ENCODE data around the gene ZNF641.
"Not testable (repeated sequence)": the region's sequence is repeated elsewhere in the genome, so short reads cannot be mapped to it uniquely, and the experiment has no call there.

Gene ZNF641

DNA sequence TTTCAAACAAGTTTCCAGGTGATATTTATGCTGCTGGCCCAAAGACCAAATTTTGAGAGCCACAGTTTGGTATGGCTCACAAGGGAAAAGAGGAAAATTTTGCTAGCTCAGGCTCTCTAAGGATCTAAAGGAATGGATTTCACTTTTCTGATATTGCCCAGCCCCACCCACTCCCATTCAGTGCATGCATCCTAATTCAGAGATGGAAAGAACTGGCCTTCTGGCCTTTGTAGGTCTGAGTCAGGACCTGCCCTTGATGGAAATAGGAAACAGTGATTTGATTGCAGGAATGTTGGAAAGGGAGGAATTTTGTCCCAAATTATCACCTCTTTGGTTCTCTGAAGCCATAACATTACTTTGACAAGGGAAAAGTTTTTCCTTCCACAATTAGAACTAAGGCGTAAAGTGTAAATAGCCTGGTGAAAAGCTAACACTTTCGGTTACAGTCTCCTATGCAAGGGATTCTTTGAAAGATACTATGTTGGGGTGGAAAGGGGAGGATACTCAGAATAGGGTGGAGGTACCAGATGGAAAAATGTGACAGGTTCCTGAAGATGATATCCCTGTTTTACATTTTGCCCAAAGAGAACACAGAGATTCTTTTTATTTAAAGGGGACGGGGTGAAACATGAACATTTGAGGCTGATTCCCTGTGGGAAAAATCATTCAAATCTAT lies 11.1 kb downstream of the ZNF641 start:
- no peak overlapping the region for H3K27ac ChIP-seq
- DNase-seq (ENCODE audit: low spot score): no peak
- TF ChIP-seq, protein P1, sequence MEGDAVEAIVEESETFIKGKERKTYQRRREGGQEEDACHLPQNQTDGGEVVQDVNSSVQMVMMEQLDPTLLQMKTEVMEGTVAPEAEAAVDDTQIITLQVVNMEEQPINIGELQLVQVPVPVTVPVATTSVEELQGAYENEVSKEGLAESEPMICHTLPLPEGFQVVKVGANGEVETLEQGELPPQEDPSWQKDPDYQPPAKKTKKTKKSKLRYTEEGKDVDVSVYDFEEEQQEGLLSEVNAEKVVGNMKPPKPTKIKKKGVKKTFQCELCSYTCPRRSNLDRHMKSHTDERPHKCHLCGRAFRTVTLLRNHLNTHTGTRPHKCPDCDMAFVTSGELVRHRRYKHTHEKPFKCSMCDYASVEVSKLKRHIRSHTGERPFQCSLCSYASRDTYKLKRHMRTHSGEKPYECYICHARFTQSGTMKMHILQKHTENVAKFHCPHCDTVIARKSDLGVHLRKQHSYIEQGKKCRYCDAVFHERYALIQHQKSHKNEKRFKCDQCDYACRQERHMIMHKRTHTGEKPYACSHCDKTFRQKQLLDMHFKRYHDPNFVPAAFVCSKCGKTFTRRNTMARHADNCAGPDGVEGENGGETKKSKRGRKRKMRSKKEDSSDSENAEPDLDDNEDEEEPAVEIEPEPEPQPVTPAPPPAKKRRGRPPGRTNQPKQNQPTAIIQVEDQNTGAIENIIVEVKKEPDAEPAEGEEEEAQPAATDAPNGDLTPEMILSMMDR (conservative IDR thresholded peaks at IDR 0.05; ENCODE audit: low read depth): no peak
- ChIA-PET CTCF (no interaction called here), POLR2A (ENCODE audit: low non-redundant PET) (no interaction called here)

- POLR2A ChIA-PET (ENCODE audit: low non-redundant PET): no interaction called here
- no peak for DNase-seq (ENCODE audit: low spot score)
- no peak overlapping the region for H3K27ac ChIP-seq
- TF ChIP-seq, protein P1 (conservative IDR thresholded peaks at IDR 0.05; ENCODE audit: low read depth): no peak
- CTCF ChIA-PET: no interaction called here
Measured at GRCh38 chr12:48336564-48336963, 14.2 kb downstream of the ZNF641 start.

GRCh38 chr12:48336061-48336460 lies 14.7 kb downstream of the ZNF641 start:
- no peak overlapping the region for H3K27ac ChIP-seq
- DNase-seq (ENCODE audit: low spot score): no peak
- CTCF ChIA-PET: no interaction called here
- TF ChIP-seq, protein P1 (conservative IDR thresholded peaks at IDR 0.05; ENCODE audit: low read depth): no peak
- POLR2A ChIA-PET (ENCODE audit: low non-redundant PET): no interaction called here

- H3K27ac ChIP-seq: no peak overlapping the region
- ChIA-PET POLR2A (ENCODE audit: low non-redundant PET) (no interaction called here), CTCF (no interaction called here)
- TF ChIP-seq, protein P1 (conservative IDR thresholded peaks at IDR 0.05; ENCODE audit: low read depth): no peak
- no peak for DNase-seq (ENCODE audit: low spot score)
Measured at GRCh38 chr12:48334808-48335207, 15.9 kb downstream of the ZNF641 start.

DNA sequence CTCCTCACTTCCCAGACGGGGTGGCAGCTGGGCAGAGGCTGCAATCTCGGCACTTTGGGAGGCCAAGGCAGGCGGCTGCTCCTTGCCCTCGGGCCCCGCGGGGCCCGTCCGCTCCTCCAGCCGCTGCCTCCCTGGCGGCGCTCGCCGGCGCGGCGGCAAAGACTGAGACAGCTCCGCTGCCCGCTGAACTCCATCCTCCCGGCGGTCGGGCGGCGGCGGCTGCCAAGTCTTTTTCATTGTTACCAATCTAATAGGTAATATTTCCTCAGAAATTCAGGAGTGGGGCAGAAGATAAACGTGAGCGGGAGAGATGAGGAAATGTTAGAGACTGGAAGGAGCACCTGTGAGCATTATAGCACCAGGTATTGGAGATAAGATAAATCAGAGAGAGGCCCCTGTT lies 17.0 kb downstream of the ZNF641 start:
- DNase-seq (ENCODE audit: low spot score); CTCF ChIA-PET; H3K27ac ChIP-seq; POLR2A ChIA-PET (ENCODE audit: low non-redundant PET): not testable (repeated sequence)

GRCh38 chr12:48331399-48331798 lies 19.3 kb downstream of the ZNF641 start:
- TF ChIP-seq, protein P1 (conservative IDR thresholded peaks at IDR 0.05; ENCODE audit: low read depth): no peak
- no peak overlapping the region for H3K27ac ChIP-seq
- CTCF ChIA-PET: no interaction called here
- POLR2A ChIA-PET (ENCODE audit: low non-redundant PET): no interaction called here
- no peak for DNase-seq (ENCODE audit: low spot score)

GRCh38 chr12:48329199-48329939 lies 21.4 kb downstream of the ZNF641 start:
- POLR2A ChIA-PET (ENCODE audit: low non-redundant PET): no interaction called here
- no peak overlapping the region for H3K27ac ChIP-seq
- CTCF ChIA-PET: no interaction called here
- DNase-seq (ENCODE audit: low spot score): no peak
- TF ChIP-seq, protein P1 (conservative IDR thresholded peaks at IDR 0.05; ENCODE audit: low read depth): no peak

Measured in RWPE1 (cell line).